Hepatocyte (in vitro differentiated cells): Measurements from ENCODE around the gene HSD17B3. TPM values are rescaled to one million over a fixed set of nuclear protein-coding genes. Genes with fewer than 3 reads are reported as not detected.

Experiments used
- DNase-seq: peaks from one replicate; pipeline ENCODE4 v3.0.0-alpha.2; 2016; ENCODE audit warnings: low spot score
- H2AFZ ChIP-seq: fragments of 200-600 bp; sonication (generic); 2 replicates; pipeline ENCODE4 v1.6.0; 2016; ENCODE audit warnings: antibody characterized with exemption, mild to moderate bottlenecking
- H3K27ac ChIP-seq: fragments of 200-600 bp; sonication (generic); 2 replicates; pipeline ENCODE4 v1.5.1; 2016; ENCODE audit warnings: mild to moderate bottlenecking
- H3K27me3 ChIP-seq: fragments of 200-600 bp; sonication (generic); 2 replicates; pipeline ENCODE4 v1.6.1; 2016
- H3K36me3 ChIP-seq: fragments of 200-600 bp; sonication (generic); replicated peaks from 2 replicates; pipeline ENCODE4 v1.5.1; 2016; ENCODE audit warnings: low read depth; ENCODE audit not compliant: insufficient read depth
- H3K4me1 ChIP-seq: fragments of 200-600 bp; sonication (generic); 2 replicates; pipeline ENCODE4 v1.5.1; 2016; ENCODE audit warnings: mild to moderate bottlenecking, moderate library complexity; ENCODE audit not compliant: insufficient read depth
- H3K4me2 ChIP-seq: fragments of 200-600 bp; sonication (generic); 2 replicates; pipeline ENCODE4 v1.6.0; 2016
- H3K4me3 ChIP-seq: fragments of 200-600 bp; sonication (generic); 2 replicates; pipeline ENCODE4 v1.5.1; 2016; ENCODE audit warnings: mild to moderate bottlenecking
- H3K79me2 ChIP-seq: fragments of 200-600 bp; sonication (generic); 2 replicates; pipeline ENCODE4 v1.6.0; 2017; ENCODE audit warnings: mild to moderate bottlenecking
- H3K9me2 ChIP-seq: fragments of 200-600 bp; sonication (generic); replicated peaks from 2 replicates; pipeline ENCODE4 v1.6.0; 2017; ENCODE audit warnings: mild to moderate bottlenecking; ENCODE audit not compliant: insufficient read depth
- H3K9me3 ChIP-seq: fragments of 200-600 bp; sonication (generic); 2 replicates; pipeline ENCODE4 v1.5.1; 2016; ENCODE audit warnings: low read depth, mild to moderate bottlenecking
- H4K20me1 ChIP-seq: fragments of 200-600 bp; sonication (generic); 2 replicates; pipeline ENCODE4 v1.6.0; 2016; ENCODE audit warnings: mild to moderate bottlenecking; ENCODE audit not compliant: insufficient read depth, poor library complexity, severe bottlenecking
- CTCF ChIP-seq: fragments of 200-600 bp; sonication (generic); IDR thresholded peaks from 2 replicates; pipeline ENCODE4 v1.5.1; 2016; ENCODE audit warnings: antibody characterized with exemption, mild to moderate bottlenecking; ENCODE audit not compliant: poor library complexity
- EZH2 ChIP-seq: fragments of 200-600 bp; sonication (generic); IDR thresholded peaks from 2 replicates; pipeline ENCODE4 v1.6.1; 2016; ENCODE audit warnings: antibody characterized with exemption, mild to moderate bottlenecking, borderline replicate concordance
- EZH2phosphoT487 ChIP-seq: fragments of 200-600 bp; sonication (generic); IDR thresholded peaks from one replicate; pipeline ENCODE4 v1.6.1; 2018; ENCODE audit warnings: antibody characterized with exemption, mild to moderate bottlenecking, low read depth, moderate library complexity; ENCODE audit not compliant: unreplicated experiment, severe bottlenecking
- WGBS: methylation state at CpG from one replicate; pipeline ENCODE4 v1.1.6; 2016; ENCODE audit warnings: low lambda C conversion rate; ENCODE audit errors: missing lambda C conversion rate; 5-methylcytosine and 5-hydroxymethylcytosine counted together
- polyA plus RNA-seq: library from polyadenylated mRNA; unstranded; fragments of >200 nt; fragmentation: Nextera tagmentation; extraction: Ambion mirVana; gene quantifications from 2 replicates; pipeline ENCODE4 v1.2.1, GENCODE V29; 2016
- total RNA-seq: library from RNA; depleted of rRNA; stranded (reverse); fragments of >200 nt; gene quantifications from 2 replicates; pipeline ENCODE4 v1.2.3, GENCODE V29; 2014

HSD17B3 gene
- total RNA-seq (0.67 and 2.5 TPM in 2 replicates), polyA plus RNA-seq (0.74 and 1.8 TPM in 2 replicates)

GRCh38 chr9:96302021-96302420 lies at the start of gene HSD17B3:
Gene HSD17B3 (minus strand): TSS chr9:96302176. CDS start chr9:96302104, 72 bp downstream.
- no peaks in the 10 kb centered on the region for H3K9me2 ChIP-seq
- no peak within 1 kb of the TSS for H2AFZ ChIP-seq
- H3K27me3 ChIP-seq: no peaks in the 10 kb centered on the region
- H3K36me3 ChIP-seq: no peaks in the 10 kb centered on the region
- no peaks in the 10 kb centered on the region for H3K9me3 ChIP-seq
- H3K4me1 ChIP-seq: no peaks in the 10 kb centered on the region
- TF ChIP-seq EZH2 (no peak), EZH2phosphoT487 (no peak), CTCF (no peak)
- no peaks in the 10 kb centered on the region for H3K79me2 ChIP-seq
- 82% methylated on average over 6 of the region's 6 CpGs for WGBS
- no peak within 1 kb of the TSS for H3K4me3 ChIP-seq
- no peak within 1 kb of the TSS for H3K27ac ChIP-seq
- no peaks in the 10 kb centered on the region for H4K20me1 ChIP-seq
- no peak within 1 kb of the TSS for H3K4me2 ChIP-seq
- DNase-seq: no peak

GRCh38 chr9:96350866-96351265 lies 48.9 kb upstream of the HSD17B3 start:
- Histone ChIP-seq H2AFZ (no peak overlapping the region), H3K79me2 (no peaks in the 10 kb centered on the region), H3K4me2 (no peak overlapping the region), H3K9me2 (no peaks in the 10 kb centered on the region), H3K27me3 (no peaks in the 10 kb centered on the region), H4K20me1 (no peaks in the 10 kb centered on the region), H3K36me3 (no peaks in the 10 kb centered on the region), H3K27ac (no peak overlapping the region), H3K4me3 (no peak overlapping the region), H3K4me1 (no peaks in the 10 kb centered on the region), H3K9me3 (no peaks in the 10 kb centered on the region)
- no peak for TF ChIP-seq CTCF
- no peak for TF ChIP-seq EZH2
- TF ChIP-seq EZH2phosphoT487: no peak
- no peak for DNase-seq
- WGBS: 95% methylated on average over 1 of the region's 1 CpG

- no peak for DNase-seq
- TF ChIP-seq EZH2phosphoT487 (no peak), EZH2 (no peak), CTCF (no peak)
- Histone ChIP-seq H3K4me1 (peaks cover 11% of the 10 kb centered on the region), H3K27ac (no peak overlapping the region), H2AFZ (no peak overlapping the region), H4K20me1 (no peaks in the 10 kb centered on the region), H3K4me3 (no peak overlapping the region), H3K79me2 (no peaks in the 10 kb centered on the region), H3K36me3 (no peaks in the 10 kb centered on the region), H3K9me3 (no peaks in the 10 kb centered on the region), H3K9me2 (no peaks in the 10 kb centered on the region), H3K27me3 (no peaks in the 10 kb centered on the region), H3K4me2 (no peak overlapping the region)
- whole genome bisulfite sequencing: 98% methylated on average over 5 of the region's 5 CpGs
Measured at GRCh38 chr9:96348261-96348660, 46.3 kb upstream of the HSD17B3 start.

- Histone ChIP-seq H3K27ac (peak overlapping the region; percentile 70), H3K36me3 (no peaks in the 10 kb centered on the region), H3K9me3 (no peaks in the 10 kb centered on the region), H3K9me2 (no peaks in the 10 kb centered on the region), H3K4me1 (peaks cover 18% of the 10 kb centered on the region), H3K4me2 (no peak overlapping the region), H3K27me3 (no peaks in the 10 kb centered on the region), H3K4me3 (no peak overlapping the region), H2AFZ (no peak overlapping the region), H3K79me2 (no peaks in the 10 kb centered on the region), H4K20me1 (no peaks in the 10 kb centered on the region)
- no peak for DNase-seq
- TF ChIP-seq CTCF (no peak), EZH2phosphoT487 (no peak), EZH2 (no peak)
- 91% methylated on average over 9 of the region's 9 CpGs for WGBS
Measured at GRCh38 chr9:96345551-96345950, 43.6 kb upstream of the HSD17B3 start.
